COR-L47 (cell line): ENCODE measurements around the gene UAP1L1.

ENCODE experiments used
- DNase-seq: peaks from one replicate; lab custom pipeline; 2025; lab: John Stamatoyannopoulos, UW

The UAP1L1 gene

DNA sequence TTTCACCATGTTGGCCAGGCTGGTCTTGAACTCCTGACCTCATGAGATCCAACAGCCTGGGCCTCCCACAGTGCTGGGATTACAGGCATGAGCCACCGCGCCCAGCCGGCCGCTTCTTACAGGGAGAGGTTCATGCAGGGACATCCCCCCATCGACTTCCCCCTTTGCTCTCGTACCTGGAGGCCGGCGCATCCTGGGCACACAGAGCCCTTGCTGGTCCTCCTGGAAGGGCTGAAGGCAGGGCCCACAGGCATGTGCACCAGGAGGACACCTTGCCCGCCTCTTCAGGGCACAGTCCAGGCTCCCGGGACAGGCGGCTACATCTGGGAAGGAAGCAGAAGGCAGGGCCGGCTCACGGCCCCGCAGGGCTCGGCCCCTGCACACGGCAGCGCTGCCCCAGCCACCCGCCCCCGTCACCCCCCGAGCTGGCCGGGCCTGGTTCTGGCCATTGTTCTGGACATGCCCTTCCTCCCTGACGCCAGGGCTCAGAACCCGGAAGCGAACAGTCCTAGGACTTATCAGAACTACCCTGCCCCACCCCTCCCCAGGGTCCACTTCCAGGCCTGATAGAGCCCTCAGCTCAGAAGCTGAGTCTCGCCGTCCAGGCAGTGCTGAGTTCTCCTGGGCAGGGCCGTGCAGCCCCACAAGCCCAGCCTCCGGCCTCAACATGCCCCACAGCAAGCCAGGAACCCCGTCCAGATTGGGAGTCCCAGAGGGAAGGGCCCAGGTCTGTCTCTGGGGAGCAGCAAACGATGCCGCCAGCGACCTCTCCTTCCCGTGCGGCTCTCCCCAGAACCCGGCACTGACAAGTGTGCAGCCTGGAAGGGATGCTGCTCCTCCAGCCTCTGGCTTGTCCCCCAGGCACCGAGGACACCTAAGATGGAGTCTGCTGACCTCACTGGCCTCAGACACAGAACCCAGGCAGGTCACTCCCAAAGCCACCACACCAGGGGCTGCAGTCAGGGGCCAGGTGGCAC lies 34.3 kb upstream of the UAP1L1 start:
- no peak for DNase-seq

DNA sequence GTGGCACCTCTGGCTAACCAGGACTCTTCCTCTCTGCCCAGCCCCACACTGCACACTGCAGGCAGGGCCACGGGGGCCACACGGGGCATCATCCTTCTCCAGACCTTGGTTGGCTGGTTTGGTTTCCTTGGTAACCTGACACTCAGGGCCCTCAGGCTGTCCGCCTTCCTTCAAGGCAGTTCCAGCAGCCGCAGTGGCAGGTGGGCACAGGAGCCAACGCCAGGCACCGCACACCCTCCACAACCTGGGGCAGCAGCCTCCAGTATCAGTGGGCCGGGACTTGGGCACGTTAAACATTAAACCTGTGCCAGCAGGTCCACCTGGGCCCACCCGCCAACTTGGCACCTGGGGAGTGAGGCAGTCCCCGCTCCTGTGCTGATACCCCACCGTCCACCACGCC lies 33.3 kb upstream of the UAP1L1 start:
- no peak for DNase-seq

DNA sequence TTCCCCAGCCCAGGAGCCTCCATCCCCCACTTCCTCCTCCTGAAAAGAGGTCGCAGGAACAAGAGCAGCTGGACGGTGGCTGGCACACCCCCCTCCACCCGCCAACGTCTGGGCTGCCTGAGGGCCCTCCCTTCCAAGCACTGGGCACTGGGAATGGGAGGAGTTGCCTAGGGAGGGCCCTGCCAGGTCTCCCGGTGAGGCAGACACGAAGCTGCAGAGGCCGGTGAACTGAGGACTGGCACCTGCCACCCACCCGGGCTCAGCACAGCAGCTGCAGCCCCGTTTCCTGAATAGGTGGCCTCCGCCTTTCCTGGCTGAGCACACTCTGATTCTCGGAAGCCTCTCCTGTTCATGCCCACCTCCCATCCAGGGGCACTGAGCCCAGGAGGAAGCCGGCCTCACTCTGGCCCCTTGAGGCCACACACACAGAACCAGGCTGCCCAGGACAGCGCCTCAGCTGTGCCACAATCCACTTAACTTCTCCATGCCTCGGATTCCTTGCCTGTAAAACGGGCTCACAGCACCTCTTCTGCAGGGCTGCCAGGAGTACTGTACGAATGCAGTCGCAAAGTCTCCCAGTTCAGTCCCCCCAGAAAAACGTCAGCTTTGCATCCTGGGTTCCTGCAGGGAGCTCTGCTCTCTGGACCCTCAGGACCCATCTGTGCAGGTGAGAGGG lies 32.7 kb upstream of the UAP1L1 start:
- peak; percentile 75 for DNase-seq

DNA sequence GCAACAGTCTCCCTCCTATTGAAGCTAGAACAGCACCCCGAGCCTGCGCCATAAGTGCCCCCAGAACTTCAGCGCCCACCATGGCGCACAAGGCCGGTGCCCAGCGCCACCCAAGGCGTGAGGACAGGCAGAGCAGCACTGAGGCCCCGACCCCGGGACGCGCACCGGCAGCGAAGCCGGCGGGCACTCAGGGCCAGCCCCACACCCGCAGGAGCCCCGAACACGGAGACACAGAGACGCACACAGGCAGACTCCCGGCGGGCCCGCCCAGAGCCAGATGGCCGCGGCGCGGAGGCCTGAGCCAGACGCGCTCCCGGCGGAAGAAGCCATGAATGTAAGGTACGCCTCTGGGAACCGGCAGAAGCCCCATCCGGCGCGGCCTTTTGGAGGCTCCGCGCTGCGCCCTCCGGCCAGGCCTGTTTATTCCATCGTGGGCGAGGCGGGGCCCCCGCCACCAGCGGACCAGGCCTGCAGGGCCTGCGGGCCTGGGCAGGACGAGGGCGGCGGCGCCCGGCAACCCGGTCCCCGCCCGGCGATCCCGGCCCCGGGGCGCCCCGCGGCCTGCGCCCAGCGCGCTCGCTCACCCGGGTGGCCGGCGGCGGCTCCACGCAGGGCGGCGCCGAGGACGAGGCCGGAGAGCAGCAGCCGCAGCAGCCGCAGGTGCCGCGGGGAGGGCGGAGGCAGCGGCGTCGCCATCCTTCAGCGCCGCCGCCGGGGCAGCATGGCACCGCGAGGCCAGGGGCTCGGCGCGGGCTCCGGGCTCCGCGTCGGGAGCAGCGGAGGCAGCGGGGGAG lies 31.8 kb upstream of the UAP1L1 start:
- DNase-seq, result no peak

DNA sequence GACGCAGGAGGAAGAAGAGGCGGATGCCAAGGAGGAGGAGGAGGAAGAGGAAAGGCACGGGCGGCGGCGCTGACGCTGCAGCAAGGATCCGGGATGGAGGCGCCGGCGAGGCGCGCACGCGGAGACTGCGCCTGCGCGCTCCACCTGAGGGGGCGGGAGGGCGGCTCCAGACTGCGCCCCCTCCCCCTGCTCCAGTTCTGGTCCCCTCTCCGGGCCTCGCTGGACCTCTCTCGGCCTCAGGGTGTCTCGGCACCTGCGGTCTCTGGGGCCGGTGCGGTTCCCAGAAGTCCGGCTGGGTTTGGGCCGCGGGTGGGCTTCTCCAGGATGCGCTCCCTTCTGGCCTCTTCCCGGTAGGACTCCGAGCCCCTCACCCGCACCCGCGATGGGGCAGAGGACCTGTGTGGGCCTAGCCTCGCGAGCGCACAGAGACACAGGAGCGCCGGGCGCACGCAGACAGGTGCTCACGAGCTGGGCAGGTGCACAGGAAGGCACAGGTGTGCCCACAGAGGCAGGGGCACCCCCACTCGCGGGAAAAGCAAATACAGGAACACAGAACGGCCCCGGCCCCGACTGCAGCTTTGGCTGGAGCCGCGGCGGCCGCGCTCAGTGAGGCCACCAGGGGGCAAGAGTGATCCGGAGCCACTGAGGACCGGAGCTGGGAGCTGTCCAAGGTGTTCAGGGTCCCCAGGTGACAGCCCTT lies 31.1 kb upstream of the UAP1L1 start, which contains the start of gene NPDC1:
Gene NPDC1 (minus strand): TSS at position 90 of the 700 bp plus-strand sequence. CDS start 188 bp downstream, outside the sequence.
- peak; percentile 90 for DNase-seq

DNA sequence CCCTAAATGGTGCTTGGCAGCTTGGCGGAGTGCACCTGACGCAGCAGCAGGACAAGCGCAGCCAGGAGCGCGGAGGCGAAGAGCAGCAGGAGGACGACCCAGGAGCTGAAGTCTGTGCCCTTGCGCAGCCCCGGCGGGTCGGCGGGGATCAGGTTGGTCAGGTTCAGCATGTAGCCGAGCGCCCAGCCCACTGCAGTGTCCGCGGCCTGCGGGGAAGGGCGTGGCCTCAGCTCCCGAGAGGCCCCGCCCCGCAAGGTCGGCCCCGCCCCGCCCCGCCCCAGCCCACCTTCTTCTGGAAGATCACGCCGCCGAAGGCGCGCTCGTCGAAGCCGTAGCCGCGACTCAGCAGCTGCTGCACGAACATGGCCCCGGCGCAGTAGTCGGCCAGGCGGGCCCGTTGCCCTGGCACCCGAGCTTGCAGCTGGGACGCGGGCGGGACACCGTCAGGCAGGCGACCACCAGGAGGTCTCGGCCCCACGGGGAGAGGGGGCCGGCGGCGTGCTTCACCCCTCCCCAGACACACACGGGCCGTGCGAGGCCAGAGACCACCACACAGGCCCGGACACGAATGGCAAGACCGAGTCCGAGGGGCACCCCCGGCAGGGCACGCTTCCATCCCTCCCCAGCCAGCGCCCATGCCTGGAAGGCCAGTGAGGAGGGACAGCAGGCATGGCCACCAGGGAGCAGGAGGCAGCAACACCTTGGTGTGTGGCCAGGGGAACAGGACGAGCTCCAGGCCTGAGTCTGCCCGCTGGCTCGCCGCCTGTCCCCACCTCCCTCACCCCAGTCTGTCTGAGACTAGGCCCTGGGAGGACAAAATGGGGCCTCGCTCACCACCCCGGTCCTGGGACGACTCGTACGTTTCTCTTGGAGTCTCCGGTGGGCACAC lies 28.4 kb upstream of the UAP1L1 start:
- DNase-seq, result no peak

DNA sequence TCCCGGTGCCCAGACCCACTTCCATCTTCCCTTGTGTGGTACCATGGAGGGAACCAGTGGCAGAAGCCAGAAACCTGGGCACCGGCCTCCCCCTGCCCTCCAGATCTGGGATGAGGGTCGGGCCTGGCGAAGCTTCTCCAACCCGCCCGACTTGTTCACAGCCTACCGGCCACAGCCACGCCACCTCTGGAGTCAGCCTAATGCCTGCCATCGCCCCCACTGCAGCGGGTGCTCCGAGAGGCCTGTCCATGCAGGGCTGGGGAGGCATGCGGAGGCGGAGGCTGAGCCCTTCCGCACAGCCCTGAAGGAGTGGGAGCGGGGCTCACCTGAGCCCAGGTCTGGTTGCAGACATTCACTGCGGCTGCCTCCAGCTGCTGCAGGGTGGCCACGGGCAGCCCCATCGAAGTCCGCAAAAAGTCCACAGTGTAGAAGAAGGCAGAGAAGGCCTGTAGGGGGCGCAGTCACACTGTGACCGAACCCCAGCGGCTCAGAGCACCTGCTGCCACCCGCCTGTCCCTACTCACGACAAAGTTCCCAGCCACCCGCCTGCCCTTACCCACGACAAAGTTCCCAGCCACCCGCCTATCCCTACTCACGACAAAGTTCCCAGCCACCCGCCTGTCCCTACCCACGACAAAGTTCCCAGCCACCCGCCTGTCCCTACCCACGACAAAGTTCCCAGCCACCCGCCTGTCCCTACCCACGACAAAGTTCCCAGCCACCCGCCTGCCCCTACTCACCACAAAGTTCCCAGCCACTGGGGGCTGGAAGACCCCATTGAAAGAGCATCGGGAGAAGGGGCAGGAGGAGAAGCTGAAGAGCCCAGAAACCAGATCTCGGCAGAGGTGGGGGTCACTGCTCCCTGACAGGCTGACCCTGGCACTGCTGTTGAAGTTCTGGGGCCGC lies 27.5 kb upstream of the UAP1L1 start:
- DNase-seq, result peak; percentile 62

DNA sequence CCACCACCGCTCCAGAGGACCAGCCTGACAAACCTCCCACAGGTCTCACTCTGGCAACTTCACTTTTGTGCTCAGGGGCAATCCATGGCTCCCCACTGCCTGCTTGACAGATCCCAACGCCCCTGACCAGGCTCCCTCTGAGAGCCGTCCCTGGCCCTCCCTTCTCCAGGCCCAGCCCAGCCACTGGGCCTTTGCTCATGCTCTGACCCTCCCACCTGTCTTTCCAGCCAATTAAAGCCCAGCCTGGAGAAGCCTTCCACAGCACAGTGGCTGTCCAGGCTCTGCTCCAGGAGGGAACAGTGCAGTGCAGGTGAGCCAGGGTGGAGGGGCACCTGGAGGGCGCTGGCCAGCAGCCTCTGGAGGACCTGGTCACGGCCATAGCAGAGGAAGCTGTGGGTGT lies 26.7 kb upstream of the UAP1L1 start:
- DNase-seq, result no peak

DNA sequence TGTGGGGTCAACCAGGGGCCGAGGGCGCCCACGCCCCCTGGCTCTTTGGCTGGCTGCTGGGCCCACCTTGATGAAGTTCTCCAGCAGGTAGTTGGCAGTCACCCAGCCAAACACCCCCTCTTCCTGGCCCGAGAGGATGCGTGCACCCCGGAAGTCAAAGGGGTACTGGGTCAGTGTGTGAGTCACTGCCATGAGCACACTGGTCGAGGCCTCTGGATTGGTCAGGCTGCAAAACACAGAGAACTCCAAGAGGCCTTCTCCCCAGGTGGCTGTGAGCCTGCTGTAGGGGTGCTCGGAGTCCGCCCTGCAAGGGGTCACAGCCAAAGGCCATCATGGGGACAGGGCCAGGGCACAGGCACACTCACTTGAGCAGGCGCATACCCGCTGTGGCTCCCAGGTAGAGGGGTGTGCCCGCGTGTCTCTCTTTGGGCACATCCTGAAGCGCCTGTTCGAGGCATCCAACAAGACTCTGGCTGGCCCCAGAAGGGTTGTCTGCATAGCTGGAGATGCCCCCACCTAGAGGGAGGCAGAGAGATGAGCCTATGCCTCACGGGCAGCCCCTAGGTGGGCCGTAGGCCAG lies 26.1 kb upstream of the UAP1L1 start:
- no peak for DNase-seq

DNA sequence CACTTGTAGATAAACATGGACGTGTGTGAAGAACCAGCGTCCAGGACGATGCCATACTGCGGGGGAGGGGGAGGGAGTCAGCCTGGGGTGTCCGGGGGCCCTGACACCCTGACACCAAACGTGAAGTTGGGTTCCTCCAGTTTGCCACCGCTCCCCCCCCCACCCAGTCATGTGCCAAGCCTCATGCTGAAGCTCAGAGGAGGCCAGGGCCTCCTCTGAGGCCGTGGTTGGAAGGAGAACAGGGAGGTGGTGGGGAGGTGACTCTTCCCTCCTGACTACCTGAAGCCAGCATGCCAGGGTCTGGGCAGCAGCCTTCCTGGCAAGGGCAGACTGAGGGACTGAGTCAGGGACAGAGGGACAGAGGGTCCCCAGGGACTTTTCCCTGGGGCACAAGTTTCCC lies 25.0 kb upstream of the UAP1L1 start:
- DNase-seq, result no peak

DNA sequence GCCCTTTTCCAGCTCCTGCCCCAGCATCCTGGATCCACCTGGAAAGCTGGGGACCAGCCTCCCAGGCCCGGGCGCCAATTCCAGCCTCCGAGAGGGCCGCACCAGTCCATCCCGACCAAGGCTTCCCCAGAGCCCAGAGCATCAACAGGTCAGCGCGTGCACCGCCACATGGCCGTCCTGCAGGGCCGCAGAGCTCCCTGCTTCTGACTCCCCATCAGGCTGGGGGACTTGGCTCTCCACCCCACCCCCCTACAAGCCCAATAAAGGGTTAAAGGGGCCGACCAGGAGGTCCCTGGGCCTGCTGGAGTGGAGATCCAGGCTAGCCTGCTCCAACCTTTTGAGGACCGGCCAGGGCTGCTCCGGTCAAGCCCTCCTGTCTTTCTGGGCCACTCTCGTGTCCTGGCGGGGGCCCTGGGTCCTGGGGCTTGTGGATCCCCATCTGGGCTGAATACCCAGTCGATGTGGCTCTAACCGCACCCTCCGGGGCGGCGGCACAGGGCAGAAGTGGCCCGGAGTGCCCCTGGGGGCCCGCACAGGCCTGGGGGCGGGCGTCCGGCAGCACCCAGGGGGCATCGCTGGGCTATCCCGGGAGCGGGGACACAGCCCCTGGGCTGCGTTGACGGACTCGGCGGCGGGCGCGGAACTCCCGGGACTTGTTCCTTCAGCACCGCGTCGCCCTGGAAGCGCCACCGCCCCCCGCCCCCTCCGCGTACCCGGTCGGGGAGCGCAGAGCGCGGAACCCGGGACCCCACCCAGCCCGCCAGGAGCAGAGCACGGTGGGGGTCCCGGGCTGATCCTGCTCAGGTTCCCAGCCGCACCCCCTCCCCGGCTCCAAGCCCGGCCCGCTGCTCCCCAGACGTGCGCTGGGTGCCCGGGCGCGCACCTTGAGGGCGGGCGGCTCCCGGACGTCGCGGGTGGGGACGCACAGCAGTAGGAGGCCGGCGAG lies 24.0 kb upstream of the UAP1L1 start:
- no peak for DNase-seq

DNA sequence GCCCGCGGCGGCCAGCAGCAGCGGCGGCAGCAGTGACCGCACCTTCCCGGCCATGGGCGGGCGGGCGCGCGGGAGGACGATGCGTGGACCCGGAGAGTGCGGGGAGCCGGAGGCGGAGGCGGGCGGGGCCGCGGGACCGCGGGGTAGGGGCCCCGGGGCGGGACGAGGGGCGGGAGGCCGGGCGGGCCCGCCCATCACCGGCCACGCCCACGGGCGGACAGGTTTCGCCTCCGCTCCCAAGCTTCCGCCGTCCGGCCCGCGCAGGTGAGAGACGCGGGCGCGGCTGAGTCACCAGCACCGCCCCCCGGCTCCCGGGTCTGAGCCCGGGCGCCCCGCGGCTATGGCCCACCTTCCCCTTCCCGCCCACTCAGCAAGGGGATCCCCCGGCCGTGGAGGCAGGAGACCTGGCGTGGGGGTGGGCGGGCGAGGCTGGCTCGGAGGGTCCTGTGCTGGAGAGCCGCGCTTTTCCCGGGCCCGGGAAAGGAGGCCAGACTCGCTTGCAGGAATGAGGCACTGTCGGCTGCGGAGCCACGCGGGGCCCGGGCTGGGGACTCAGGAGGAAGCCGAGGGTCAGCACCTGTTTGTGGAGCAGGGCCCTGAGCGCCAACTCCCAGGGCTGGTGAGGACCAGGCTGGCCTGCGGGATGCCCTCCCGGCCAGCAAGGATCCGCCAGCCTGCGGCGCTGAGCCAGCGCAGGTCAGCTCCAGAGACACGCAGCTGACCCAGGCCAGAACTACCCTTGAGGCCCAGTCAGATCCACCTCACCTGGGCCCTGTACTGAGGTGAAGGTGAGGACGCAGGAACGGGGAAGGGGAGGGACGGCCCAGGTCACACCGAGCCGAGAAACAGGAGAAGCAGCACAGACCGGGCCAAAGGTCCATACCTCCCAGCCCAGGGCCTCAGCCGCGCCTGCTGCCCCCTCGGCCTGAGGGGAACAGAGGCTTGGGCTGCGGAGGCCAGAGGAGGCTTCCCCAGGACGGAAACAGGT lies 23.1 kb upstream of the UAP1L1 start, which contains the start of gene ENTPD2:
Gene ENTPD2 (minus strand): TSS at position 118 of the 988 bp plus-strand sequence. CDS start 64 bp downstream, at position 54.
- DNase-seq, result peak; percentile 47

DNA sequence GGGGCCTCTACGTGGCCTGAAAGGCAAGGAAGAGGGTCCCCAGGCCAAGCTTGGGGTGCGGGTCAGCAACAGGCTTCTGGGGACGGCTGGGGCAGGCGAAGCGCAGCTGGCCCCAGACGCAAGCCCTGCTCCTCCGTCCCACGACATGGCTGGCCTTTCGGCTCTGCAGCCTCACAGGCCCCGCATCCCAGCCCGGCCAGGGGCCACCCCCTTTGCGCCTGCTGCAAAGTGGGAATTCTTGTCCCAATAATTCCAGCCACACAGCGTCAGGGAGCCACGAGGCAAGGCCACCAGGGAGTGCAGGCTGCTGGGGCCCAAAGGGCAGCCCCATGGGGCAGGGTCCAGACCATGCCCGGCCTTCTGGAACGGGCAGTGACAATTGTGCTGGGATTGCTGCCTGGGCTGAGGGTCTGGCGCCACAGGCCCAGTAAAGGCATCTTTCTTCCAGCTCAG lies 22.4 kb upstream of the UAP1L1 start:
- DNase-seq, result no peak

DNA sequence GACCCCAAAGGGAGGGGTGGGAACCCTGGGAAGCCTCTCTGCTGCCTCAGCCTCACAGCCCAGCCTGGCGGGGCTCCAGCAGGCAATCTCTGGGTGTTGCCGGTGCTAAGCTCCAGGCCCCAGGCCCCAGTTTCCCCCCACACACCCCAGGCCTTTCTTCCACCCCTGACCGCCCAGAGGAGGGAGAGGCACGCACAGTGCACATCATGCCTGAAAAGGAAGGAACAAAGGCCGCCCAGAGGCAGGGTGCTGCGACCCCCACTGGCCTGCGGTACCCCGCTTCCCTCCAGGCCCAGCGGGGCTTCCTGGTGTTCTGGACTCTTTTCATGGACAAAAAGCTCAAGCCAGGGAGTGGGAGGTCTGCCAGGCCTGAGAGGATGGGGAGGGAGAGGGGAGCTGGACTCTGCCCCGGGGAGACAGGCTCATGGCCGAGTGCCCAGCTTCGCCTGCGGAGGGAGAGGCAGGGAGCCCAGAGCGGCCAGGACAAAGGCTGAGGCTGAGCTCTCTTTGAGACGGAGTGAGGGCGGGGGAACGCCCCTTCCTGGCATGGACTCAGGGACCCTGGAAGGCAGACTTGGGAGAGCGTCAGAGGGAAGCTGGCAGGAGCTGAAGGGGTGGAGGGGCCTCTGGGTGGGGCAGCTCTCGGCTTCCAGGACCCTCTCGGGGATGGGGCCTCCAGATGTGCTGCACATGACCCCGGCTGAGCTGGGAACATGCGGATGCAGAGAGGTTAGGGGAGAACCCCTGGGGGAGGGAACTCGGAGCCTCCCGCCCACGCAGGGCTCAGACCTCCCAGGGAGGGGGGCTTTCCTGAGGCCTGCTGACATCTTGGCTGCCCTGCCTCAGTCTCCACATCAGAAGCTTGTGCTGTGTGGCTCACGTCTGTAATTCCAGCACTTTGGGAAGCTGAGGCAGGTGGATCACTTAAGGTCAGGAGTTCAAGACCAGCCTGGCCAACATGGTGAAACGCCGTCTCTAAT lies 21.6 kb upstream of the UAP1L1 start:
- peak; percentile 90 for DNase-seq

DNA sequence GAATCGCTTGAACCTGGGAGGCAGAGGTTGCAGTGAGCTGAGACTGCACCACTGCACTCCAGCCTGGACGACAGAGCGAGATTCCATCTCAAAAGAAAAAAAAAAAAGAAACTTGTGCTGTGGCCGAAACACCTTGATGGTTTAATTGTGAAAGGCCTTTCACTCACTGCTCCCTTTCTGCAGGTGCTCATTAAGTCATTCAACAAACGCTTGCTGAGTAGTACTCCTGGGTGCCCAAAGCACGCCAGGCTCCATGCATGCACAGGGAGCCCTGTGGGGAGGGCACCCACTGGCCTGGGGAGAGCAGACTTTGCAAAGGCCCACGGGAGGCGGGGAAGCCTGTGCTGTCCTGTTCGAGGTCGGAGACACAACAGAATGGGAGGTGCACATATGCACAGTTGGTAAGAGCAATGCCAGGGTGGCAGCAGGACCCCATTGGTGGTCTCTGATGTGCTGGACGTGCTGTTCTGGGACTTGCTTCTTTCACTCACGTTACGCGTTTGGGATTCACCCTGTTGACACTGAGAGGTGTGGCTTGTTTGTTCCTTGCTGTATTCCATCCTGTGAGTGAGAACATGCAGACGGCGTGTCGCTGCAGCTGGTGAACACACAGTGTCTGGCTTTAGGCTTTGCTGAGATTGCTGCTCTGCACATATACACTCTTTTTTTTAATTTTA lies 20.4 kb upstream of the UAP1L1 start:
- DNase-seq, result no peak
